ENCODE measurements around the gene KRTAP3-2.
"Not testable (repeated sequence)": the region's sequence is repeated elsewhere in the genome, so short reads cannot be mapped to it uniquely, and the experiment has no call there.

Gene KRTAP3-2

GRCh38 chr17:40999563-40999962 is at the start of gene KRTAP3-2:
TSS of gene KRTAP3-2 (minus strand) at chr17:40999906. CDS start at chr17:40999853, 53 bp downstream.
- DNase-seq (ENCODE audit: low read depth in 2 of 2), result not testable (repeated sequence)

DNA sequence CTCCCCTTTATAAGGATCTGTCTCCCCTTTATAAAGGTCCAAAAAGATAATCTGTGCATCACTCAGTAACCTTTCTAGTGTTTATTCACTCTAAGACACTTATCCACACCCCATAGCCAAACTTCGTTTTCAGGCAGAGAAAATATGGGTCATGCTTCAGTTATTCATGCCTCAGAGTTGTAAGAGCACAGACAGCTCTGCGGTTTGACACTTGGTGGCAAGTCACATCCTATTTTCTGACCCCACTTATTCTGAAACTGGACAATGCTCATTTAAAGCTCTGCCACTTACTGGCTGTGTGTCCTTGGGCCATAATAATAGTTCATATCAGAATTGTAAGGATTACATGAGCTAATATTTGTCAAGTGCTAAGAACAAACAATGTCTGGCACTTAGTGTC is 49.4 kb upstream of the KRTAP3-2 start:
- no peak for DNase-seq (ENCODE audit: low read depth in 2 of 2)

DNA sequence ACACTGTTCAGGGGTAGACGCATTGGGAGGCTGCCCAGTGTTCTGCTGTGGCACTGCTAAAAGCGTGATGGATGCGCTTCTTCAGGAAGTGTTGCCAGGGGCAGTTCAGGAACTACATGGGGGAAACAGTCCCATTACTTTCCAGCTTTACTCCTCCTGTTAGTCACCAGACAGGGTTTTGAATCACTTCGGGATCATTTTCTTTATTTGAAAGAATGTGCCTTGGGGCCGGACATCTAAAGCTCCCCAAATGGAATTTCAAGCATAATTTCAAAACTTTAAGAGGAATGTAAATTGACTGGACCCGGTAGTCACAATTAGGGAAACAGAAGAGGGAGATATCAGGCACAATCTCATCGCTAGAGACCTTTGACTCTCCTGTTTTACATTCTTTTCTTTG is 48.7 kb upstream of the KRTAP3-2 start:
- no peak for DNase-seq (ENCODE audit: low read depth in 2 of 2)

- DNase-seq (ENCODE audit: low read depth in 2 of 2), result not testable (repeated sequence)
These were observed 47.2 kb upstream of the KRTAP3-2 start, which contains the start of gene KRTAP2-1 for GRCh38 chr17:41046735-41047465. TSS of gene KRTAP2-1 (minus strand) at chr17:41047316. CDS start at chr17:41047267, 49 bp downstream.

- DNase-seq (ENCODE audit: low read depth in 2 of 2), result no peak
These were observed 43.2 kb upstream of the KRTAP3-2 start for GRCh38 chr17:41042953-41043352.

GRCh38 chr17:41040783-41041571 is 41.3 kb upstream of the KRTAP3-2 start, which contains the start of gene KRTAP1-1:
TSS of gene KRTAP1-1 (minus strand) at chr17:41041450. CDS start at chr17:41041397, 53 bp downstream.
- not testable (repeated sequence) for DNase-seq (ENCODE audit: low read depth in 2 of 2)

- DNase-seq (ENCODE audit: low read depth in 2 of 2), result no peak
These were observed 38.2 kb upstream of the KRTAP3-2 start for GRCh38 chr17:41037853-41038350.

GRCh38 chr17:41034346-41034935 is 34.7 kb upstream of the KRTAP3-2 start, which contains the start of gene KRTAP1-3:
TSS of gene KRTAP1-3 (minus strand) at chr17:41034874. CDS start at chr17:41034821, 53 bp downstream.
- not testable (repeated sequence) for DNase-seq (ENCODE audit: low read depth in 2 of 2)

GRCh38 chr17:41029633-41030245 is 30.0 kb upstream of the KRTAP3-2 start, which contains the start of gene KRTAP1-4:
TSS of gene KRTAP1-4 (minus strand) at chr17:41030195. CDS start at chr17:41030078, 117 bp downstream.
- no peak for DNase-seq (ENCODE audit: low read depth in 2 of 2)

DNA sequence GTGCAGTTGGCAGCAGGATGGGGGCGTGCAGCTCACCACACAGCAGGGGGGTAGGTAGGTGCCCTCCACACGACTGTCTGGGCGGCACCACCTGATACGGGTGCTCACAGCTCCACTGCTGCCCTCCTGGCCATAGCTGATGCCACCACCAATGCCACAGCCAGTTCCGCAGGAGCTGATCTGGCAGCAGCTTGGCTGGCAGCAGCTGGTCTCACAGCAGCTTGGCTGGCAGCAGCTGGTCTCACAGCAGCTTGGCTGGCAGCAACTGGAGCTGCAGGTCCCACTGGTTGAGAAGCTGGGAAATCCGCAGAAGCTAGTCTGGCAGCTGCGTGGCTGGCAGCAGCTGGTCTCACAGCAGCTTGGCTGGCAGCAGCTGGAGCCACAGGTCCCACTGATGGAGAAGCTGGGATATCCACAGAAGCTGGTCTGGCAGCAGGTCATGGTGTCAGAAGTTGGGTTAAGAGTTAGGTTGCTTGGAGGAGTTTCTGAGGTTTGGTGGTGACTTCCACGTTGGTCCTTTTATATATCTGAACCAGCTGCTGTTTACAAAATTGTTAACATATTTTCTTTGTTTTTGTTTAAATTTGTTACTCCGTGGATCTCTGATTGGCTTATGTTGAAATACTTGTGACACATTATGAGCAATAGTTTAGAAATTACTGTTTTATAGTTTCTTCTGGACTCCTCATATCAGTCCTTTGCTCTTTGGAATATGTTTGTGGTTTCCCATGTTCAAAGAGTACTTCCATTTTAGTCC is 27.2 kb upstream of the KRTAP3-2 start, which contains the start of gene KRTAP1-5:
TSS of gene KRTAP1-5 (minus strand) at position 494 of the 757 bp plus-strand sequence. CDS start at position 441, 53 bp downstream.
- DNase-seq (ENCODE audit: low read depth in 2 of 2), result no peak

GRCh38 chr17:41024697-41025096 is 25.0 kb upstream of the KRTAP3-2 start:
- no peak for DNase-seq (ENCODE audit: low read depth in 2 of 2)

DNA sequence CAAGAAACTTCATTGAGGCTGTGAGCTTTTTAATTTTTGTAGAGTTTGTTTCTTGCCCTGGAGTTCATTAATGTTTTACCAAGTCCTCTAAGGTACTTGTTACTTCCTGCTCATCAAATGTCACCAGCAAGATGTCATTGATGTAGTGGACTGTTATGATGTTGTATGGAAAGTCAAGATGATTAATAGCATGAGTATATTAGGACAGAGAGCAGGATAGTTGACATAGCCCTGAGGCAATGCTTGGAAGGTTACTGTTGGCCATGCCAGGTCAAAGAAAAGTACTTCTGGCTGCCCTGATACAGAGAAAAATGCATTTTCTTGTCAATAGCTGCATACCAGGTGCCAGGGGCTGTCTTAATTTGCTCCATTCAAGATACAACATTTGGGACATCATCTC is 20.6 kb upstream of the KRTAP3-2 start:
- DNase-seq (ENCODE audit: low read depth in 2 of 2), result no peak

- no peak for DNase-seq (ENCODE audit: low read depth in 2 of 2)
These were observed 19.7 kb upstream of the KRTAP3-2 start for GRCh38 chr17:41019415-41019814.

- DNase-seq (ENCODE audit: low read depth in 2 of 2), result no peak
These were observed 18.8 kb upstream of the KRTAP3-2 start for GRCh38 chr17:41018541-41018940.

DNA sequence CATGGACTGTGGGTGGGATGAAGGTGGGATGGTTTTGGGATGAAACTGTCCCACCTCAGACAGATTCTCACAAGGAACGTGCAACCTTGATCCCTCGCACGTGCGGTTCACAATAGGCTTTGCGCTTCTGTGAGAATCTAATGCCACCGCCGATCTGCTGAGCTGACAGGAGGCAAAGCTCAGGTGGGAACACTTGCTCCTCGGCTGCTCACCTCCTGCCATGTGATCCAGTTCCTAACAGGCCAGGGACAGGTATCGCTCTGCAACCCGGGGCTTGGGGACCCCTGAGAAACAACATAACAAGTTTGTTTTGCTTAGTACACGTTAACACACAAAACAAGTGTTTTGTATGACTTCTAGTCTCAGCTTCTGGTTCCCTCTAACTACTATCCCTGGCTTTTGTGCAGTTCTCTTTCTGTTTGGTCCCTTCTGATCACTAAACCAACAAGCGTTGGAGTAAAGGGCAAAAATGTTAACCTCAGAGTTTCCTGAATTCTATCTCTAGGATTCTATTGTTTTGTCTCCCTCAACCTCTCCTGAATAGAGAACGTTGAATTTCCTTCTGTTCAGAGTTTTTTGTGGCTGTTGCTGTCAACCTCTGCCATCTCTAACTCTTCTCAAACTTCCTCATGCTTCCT is 17.0 kb upstream of the KRTAP3-2 start:
- DNase-seq (ENCODE audit: low read depth in 2 of 2), result no peak

- no peak for DNase-seq (ENCODE audit: low read depth in 2 of 2)
These were observed 15.7 kb upstream of the KRTAP3-2 start for GRCh38 chr17:41015454-41015853.

DNA sequence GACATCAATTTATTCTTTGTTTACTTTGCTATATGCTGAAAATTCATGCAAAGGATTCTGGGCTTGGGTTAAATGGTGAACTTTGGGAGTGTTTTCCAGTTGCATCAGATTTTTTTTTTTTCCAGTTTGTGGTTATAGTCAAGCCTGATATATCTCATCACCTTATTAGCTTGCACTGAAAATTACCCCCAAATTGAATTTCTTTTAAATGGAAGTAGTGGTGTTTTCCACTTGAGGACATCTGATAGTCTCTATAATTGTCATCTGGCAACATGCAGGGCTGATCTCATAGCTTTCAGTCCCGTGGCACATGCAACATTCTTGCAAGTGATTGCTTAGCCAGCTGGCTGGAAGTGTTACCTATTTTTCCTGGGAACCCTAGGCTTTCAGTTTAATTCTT is 13.9 kb upstream of the KRTAP3-2 start:
- no peak for DNase-seq (ENCODE audit: low read depth in 2 of 2)

DNA sequence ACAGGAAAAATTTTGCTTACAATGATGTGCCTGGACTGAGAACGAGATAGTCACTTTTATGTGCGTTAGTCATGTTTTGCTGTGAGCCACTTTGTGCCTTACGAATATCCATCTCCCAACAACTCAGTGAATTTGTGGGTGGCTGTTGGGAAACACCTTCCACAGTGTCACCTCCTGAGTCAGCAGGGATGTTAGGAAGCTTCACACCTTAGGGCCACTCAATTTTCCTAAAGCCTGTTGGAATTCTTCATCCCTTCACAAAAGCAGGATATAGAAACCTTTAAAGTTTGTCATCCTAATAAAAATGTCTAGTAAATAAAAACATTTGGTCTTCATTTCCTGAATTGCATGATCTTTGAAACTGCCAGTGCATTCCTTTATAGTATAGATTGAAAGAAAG is 13.5 kb upstream of the KRTAP3-2 start:
- no peak for DNase-seq (ENCODE audit: low read depth in 2 of 2)

DNA sequence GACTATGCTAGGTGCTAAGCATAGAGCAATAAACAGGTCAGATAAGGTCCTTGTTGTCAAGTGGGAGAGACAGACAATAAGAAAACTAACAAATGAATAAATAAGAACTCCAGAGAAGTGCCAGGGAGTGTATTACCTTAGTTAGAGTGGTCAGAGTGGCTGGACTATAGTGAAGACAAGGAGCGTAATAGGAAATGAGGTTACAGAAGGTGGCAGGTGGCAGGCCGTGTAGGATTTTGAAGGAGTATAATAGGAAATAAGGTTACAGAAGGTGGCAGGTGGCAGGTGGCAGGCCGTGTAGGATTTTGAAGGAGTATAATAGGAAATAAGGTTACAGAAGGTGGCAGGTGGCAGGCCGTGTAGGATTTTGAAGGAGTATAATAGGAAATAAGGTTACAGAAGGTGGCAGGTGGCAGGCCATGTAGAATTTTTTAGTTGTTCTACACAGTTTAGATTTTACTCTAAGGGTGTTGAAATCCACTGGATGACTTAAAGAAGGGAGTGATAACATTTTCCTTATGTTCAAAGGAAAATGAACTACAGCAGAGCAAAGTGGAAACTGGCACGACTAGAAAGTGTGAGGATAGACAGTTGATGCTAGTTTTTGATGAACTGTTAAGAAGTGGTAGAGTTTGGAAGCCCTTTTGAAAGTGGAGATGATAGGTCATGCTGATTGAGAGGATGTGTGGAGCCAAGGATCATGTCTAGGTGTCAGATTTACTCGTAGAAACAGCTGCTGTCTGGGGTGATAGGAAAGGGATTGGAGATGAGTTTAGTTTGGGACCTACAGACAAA is 12.8 kb upstream of the KRTAP3-2 start:
- no peak for DNase-seq (ENCODE audit: low read depth in 2 of 2)
